Thoracic aorta (tissue), 2 donors: Measurements from ENCODE around the gene ACY1. TPM values are rescaled to one million over a fixed set of nuclear protein-coding genes. Genes with fewer than 3 reads are reported as not detected.

Experiments used
- ATAC-seq: fragments of 150-250 bp; one replicate; pipeline ENCODE4 v1.8.0; 2017; ENCODE audit warnings: low read depth; ENCODE audit not compliant: insufficient number of reproducible peaks, low FRiP score
- DNase-seq: peaks from one replicate; pipeline ENCODE4 v3.0.0-alpha.2; 2020; ENCODE audit warnings: low spot score
- H3K27ac ChIP-seq, 2 donors: fragments of 200-600 bp; sonication (generic); 1 replicate in 1 of 2; 2 replicates in 1 of 2; pipeline ENCODE4 v1.5.1; 2016; ENCODE audit warnings: mild to moderate bottlenecking in 2 of 2, moderate library complexity in 2 of 2
- H3K27me3 ChIP-seq: fragments of 200-600 bp; sonication (generic); replicated peaks from 2 replicates; pipeline ENCODE4 v1.6.0; 2016; ENCODE audit warnings: mild to moderate bottlenecking; ENCODE audit not compliant: insufficient read depth
- H3K36me3 ChIP-seq: fragments of 200-600 bp; sonication (generic); one replicate; pipeline ENCODE4 v1.5.1; 2016
- H3K4me1 ChIP-seq, 2 donors: fragments of 200-600 bp; sonication (generic); 1 replicate in 1 of 2; 2 replicates in 1 of 2; pipeline versions ENCODE4 v1.5.1 to v1.6.0; 2016; ENCODE audit warnings: low read depth in 2 of 2, mild to moderate bottlenecking in 1 of 2; ENCODE audit not compliant: control insufficient read depth in 1 of 2
- H3K4me3 ChIP-seq: fragments of 200-600 bp; sonication (generic); 2 replicates; pipeline ENCODE4 v1.5.1; 2016; ENCODE audit warnings: mild to moderate bottlenecking
- H3K9me3 ChIP-seq: fragments of 200-600 bp; sonication (generic); 2 replicates; pipeline ENCODE4 v1.5.1; 2016
- total RNA-seq, 2 donors: library from RNA; depleted of rRNA; stranded (reverse); fragments of >200 nt; gene quantifications; one replicate each; pipeline versions ENCODE4 v1.1.0 to v1.2.3, GENCODE V29; 2016
- TF ChIP-seq, protein P1 (sequence below): fragments of 200-600 bp; sonication (generic); IDR thresholded peaks from one replicate; pipeline ENCODE4 v1.5.1; 2019; ENCODE audit warnings: antibody characterized with exemption

The ACY1 gene
- total RNA-seq, 2 donors from 2014 or later = 6.1 to 12.3 TPM

DNA sequence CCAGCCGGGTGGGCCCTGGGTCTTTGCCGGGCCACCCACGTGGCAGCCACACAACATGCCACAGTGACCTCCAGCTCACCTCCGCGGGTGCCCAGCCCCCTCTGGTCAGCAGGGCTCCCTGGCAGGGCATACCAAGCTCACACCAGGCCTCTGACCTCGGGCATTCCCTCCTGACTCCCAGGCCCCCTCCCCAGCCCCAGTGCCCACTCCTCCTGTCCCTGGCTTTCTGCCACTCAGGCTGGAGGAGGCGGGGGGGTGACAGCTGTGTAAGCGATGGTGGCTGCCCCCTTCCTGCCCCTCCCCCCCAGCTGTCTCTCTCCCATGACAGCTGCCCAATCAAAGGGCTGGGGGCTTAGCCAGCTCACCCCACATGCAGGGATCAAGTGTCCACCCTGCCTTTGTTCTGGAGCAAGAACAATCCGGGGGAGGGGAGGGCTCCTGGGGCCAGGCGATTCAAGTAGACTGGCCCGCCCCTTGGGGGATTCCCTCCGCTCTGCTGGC lies 19.3 kb upstream of the ACY1 start:
- H3K36me3 ChIP-seq = peaks cover 13% of the 10 kb centered on the region
- H3K4me1 ChIP-seq = peaks cover 35 to 64% of the 10 kb centered on the region in 2 donors
- H3K9me3 ChIP-seq = no peaks in the 10 kb centered on the region
- no peaks in the 10 kb centered on the region for H3K27me3 ChIP-seq
- peak overlapping the region; percentile 21 to 58 for H3K27ac ChIP-seq
- H3K4me3 ChIP-seq = no peak overlapping the region
- no peak for DNase-seq
- TF ChIP-seq, protein P1, sequence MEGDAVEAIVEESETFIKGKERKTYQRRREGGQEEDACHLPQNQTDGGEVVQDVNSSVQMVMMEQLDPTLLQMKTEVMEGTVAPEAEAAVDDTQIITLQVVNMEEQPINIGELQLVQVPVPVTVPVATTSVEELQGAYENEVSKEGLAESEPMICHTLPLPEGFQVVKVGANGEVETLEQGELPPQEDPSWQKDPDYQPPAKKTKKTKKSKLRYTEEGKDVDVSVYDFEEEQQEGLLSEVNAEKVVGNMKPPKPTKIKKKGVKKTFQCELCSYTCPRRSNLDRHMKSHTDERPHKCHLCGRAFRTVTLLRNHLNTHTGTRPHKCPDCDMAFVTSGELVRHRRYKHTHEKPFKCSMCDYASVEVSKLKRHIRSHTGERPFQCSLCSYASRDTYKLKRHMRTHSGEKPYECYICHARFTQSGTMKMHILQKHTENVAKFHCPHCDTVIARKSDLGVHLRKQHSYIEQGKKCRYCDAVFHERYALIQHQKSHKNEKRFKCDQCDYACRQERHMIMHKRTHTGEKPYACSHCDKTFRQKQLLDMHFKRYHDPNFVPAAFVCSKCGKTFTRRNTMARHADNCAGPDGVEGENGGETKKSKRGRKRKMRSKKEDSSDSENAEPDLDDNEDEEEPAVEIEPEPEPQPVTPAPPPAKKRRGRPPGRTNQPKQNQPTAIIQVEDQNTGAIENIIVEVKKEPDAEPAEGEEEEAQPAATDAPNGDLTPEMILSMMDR = no peak
- no peak for ATAC-seq

DNA sequence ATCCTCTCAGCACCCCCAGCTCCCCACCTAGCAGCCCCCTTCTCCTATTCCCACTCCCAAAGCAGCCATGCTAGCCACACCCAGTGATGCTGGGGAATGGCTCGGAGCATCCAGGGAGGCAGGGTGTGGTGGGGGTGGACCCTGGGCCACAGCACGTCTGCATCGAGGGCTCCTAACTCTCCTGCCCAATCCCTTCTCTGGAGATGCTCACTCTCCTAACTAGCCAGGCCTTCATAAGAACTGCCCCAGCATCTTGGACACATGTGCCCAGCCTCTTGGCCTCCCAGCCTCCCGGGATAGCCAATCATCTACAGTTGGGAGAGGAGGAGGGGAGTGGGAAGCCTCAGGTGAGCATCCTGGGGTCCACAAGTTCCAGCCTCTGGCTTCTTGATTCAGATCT lies 18.8 kb upstream of the ACY1 start:
- H3K36me3 ChIP-seq = peaks cover 9% of the 10 kb centered on the region
- no peak overlapping the region for H3K4me3 ChIP-seq
- DNase-seq (no peak), ATAC-seq (no peak)
- TF ChIP-seq, protein P1 = no peak
- peaks cover 35 to 64% of the 10 kb centered on the region in 2 donors for H3K4me1 ChIP-seq
- no peaks in the 10 kb centered on the region for H3K27me3 ChIP-seq
- no peaks in the 10 kb centered on the region for H3K9me3 ChIP-seq
- peak overlapping the region; percentile 21 to 58 for H3K27ac ChIP-seq

DNA sequence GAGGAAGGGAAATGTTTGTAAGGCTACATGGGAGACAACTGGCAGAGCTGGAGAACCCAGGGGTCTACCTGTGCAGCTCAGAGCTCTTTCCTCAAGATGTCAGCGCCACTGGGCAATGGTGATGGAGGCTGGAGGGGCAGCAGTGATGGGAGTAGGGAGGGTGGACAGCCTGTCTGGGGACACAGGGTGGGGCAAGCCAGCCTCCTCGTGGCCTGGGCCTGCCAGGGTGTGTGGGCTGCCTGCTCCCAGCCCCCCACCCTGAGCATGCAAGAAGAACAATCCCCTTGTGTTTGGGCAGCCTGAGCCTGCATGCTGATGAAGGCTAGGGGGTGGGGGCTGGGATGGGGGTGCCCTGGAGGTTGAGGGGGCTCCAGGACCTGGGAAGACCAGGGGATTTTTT lies 17.3 kb upstream of the ACY1 start:
- peak overlapping the region; percentile 91 to 95 for H3K27ac ChIP-seq
- no peak for ATAC-seq
- H3K27me3 ChIP-seq = no peaks in the 10 kb centered on the region
- TF ChIP-seq, protein P1 = no peak
- peaks cover 35 to 64% of the 10 kb centered on the region in 2 donors for H3K4me1 ChIP-seq
- peak overlapping the region; percentile 98 for H3K4me3 ChIP-seq
- no peak for DNase-seq
- no peaks in the 10 kb centered on the region for H3K36me3 ChIP-seq
- no peaks in the 10 kb centered on the region for H3K9me3 ChIP-seq

DNA sequence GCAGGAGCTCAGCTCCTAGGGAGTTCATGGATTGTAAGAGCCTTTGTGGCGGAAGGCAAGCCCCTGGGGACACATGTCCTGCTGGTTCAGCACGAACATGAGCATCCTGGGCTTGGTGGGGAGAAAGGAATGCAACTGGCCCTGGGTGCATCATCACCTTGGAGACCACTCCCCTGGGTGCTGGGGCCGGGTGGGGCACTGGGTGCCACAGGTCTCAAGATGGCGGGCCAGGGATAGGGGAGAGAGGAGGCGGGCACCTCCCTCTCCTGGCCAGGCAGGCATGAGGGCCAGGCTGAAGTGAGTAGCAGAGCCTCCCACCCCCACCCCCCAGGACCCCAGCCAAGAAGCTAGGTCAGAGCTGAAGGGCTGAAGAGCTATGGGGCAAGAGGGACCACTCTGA lies 16.8 kb upstream of the ACY1 start:
- ATAC-seq = no peak
- no peaks in the 10 kb centered on the region for H3K36me3 ChIP-seq
- peak overlapping the region; percentile 91 to 95 for H3K27ac ChIP-seq
- H3K9me3 ChIP-seq = no peaks in the 10 kb centered on the region
- no peak for DNase-seq
- H3K4me3 ChIP-seq = peak overlapping the region; percentile 98
- TF ChIP-seq, protein P1 = no peak
- H3K4me1 ChIP-seq = peaks cover 35 to 62% of the 10 kb centered on the region in 2 donors
- no peaks in the 10 kb centered on the region for H3K27me3 ChIP-seq

DNA sequence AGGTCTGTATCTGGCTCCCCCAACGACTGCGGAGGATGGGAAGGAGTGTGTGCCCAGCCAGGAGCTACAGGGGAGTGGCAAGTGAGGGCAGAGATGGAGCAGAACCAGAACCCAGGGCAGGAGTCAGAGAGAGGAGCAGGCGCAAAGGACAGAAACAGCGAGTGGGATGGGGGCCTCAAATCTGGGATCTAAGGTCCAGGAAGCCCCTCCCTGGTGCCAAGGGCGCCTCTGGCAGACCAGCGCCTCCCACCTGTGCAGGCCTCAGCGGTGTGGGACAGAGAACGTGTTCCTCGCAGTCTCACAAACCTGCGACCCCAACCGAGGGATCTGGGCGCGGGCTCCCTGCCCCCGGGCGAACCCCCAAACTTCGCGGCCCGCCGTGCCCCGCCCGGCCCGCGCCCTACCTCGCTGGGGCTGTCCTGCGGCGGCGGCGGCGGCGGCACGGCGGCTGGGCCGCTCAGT lies 16.4 kb upstream of the ACY1 start:
- no peak for ATAC-seq

More for the DNA sequence above, 16.4 kb upstream of the ACY1 start:
- Histone ChIP-seq H3K9me3 (no peaks in the 10 kb centered on the region), H3K4me3 (peak overlapping the region; percentile 98), H3K27me3 (no peaks in the 10 kb centered on the region), H3K27ac (peak overlapping the region; percentile 91 to 95), H3K36me3 (no peaks in the 10 kb centered on the region), H3K4me1 (peaks cover 35 to 57% of the 10 kb centered on the region in 2 donors)
- TF ChIP-seq, protein P1 = no peak
- DNase-seq = no peak
